Measurements from ENCODE around the gene ZNF792.
"Not testable (repeated sequence)": the region's sequence is repeated elsewhere in the genome, so short reads cannot be mapped to it uniquely, and the experiment has no call there.

Gene ZNF792

DNA sequence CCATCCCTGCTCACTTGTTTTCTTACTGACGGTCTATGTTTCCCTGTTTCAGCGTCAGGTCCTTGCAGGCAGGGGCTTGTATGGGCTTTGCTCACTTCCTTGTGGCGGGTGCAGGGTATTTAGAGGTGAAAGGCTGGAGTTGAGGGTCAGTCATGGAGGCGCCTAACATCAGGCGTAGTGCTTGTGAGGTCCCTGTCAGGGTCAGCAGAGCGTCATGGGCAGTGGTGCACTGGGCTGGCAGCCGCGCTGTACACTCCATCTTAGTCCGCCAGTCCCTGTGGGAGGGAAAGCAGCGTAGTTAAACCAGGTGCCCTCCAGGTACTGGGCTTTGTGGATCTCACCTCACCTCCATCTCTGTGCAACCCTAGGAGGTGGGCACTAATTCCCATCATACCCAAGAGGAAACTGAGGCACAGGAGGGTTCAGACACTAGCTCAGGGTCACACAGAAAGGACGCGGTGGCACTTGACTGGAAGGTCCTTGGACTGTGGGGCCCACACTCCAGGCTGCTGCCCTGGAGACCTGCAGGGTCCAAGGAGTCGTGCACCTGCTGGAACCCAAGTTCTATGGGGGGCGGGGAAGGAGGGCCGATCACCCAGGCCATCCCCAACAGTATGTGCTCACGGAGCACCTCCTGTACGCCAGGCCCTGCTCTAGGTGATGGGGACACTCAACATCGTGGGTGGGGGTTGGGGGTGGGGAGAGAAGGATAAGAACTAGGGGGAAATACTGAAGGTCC, 40.7 kb upstream of the ZNF792 start:
- H2AFZ ChIP-seq (ENCODE audit: low read depth, low read length): no peak overlapping the region
- no peaks in the 10 kb centered on the region for H3K27me3 ChIP-seq (ENCODE audit: insufficient read depth, low read length)
- H3K4me1 ChIP-seq (ENCODE audit: insufficient read depth, low read length): peaks cover 7% of the 10 kb centered on the region
- H3K36me3 ChIP-seq (ENCODE audit: insufficient read depth, low read length): peaks cover 24% of the 10 kb centered on the region
- no peaks in the 10 kb centered on the region for H3K9me3 ChIP-seq (ENCODE audit: low read length)
- H3K4me3 ChIP-seq (ENCODE audit: low read length): no peak overlapping the region

GRCh38 chr19:35002037-35002535, 38.1 kb upstream of the ZNF792 start:
- Histone ChIP-seq H3K4me1 (ENCODE audit: insufficient read depth, low read length) (peaks cover 16% of the 10 kb centered on the region), H3K9me3 (ENCODE audit: low read length) (no peaks in the 10 kb centered on the region), H3K36me3 (ENCODE audit: insufficient read depth, low read length) (peaks cover 14% of the 10 kb centered on the region), H3K4me3 (ENCODE audit: low read length) (no peak overlapping the region), H3K27me3 (ENCODE audit: insufficient read depth, low read length) (no peaks in the 10 kb centered on the region), H2AFZ (ENCODE audit: low read depth, low read length) (no peak overlapping the region)

DNA sequence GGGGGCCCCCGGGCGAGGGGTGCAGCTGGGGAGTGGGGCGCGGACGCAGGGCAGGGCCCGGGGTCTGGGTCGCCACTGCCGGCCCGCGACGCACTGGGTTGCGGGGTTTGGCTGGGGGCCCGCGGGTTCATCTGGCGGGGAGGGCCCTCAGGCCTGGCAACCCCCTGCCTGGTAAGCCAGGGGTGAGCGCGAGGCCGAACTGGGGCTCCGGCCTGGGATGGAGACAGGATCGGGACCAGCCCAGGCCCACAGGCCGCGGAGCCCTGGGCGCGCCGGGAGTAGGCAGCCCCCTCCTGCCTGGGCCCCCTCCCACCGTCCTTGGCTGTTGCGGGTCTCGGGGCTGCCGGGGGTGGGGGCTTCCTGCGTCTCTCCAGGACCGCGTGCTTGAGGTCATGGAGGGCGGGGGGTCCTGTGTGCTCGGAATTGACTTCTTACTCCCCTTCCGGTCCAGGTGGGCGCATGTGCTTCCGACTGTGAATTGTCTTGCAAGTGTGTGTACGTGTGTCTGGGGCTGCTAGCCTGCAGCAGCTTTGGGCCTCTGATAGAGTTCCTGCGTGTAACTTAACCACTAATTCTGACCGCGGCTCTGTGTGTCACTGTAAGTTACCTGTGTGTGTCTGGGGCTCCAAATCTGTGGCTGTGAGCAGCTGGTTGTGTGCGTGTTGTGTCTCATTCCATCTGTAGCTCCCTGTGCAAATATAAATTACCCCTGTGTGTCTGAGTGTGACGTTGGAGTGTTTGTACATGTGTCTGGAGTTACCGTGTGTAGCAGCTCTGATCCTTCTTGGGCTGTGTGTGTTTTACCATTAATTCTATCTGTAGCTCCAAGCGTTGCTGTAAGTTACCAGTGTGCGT, 36.8 kb upstream of the ZNF792 start:
- peaks cover 16% of the 10 kb centered on the region for H3K4me1 ChIP-seq (ENCODE audit: insufficient read depth, low read length)
- no peaks in the 10 kb centered on the region for H3K9me3 ChIP-seq (ENCODE audit: low read length)
- H3K4me3 ChIP-seq (ENCODE audit: low read length): peak overlapping the region; percentile 84
- peaks cover 11% of the 10 kb centered on the region for H3K36me3 ChIP-seq (ENCODE audit: insufficient read depth, low read length)
- H2AFZ ChIP-seq (ENCODE audit: low read depth, low read length): no peak overlapping the region
- H3K27me3 ChIP-seq (ENCODE audit: insufficient read depth, low read length): no peaks in the 10 kb centered on the region

DNA sequence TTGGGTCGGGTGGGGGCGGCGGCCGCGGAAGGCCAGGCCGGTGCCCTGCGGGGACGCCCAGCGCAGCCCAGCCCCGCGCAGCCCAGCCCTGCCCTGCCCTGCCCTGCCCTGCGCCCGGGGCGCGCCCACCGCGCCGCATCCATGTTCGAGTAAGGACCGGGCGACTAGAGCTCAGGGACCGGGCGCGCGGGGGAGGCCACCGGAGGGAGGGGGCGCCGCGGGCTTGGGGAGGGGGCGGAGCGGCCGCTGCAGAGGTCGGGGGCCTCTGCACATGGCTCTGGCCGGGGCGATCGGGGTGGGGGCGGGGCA, 36.3 kb upstream of the ZNF792 start:
- Histone ChIP-seq H3K4me3 (ENCODE audit: low read length) (peak overlapping the region; percentile 84), H3K27me3 (ENCODE audit: insufficient read depth, low read length) (no peaks in the 10 kb centered on the region), H3K36me3 (ENCODE audit: insufficient read depth, low read length) (peaks cover 7% of the 10 kb centered on the region), H2AFZ (ENCODE audit: low read depth, low read length) (peak overlapping the region; percentile 80), H3K9me3 (ENCODE audit: low read length) (no peaks in the 10 kb centered on the region), H3K4me1 (ENCODE audit: insufficient read depth, low read length) (peaks cover 16% of the 10 kb centered on the region)

DNA sequence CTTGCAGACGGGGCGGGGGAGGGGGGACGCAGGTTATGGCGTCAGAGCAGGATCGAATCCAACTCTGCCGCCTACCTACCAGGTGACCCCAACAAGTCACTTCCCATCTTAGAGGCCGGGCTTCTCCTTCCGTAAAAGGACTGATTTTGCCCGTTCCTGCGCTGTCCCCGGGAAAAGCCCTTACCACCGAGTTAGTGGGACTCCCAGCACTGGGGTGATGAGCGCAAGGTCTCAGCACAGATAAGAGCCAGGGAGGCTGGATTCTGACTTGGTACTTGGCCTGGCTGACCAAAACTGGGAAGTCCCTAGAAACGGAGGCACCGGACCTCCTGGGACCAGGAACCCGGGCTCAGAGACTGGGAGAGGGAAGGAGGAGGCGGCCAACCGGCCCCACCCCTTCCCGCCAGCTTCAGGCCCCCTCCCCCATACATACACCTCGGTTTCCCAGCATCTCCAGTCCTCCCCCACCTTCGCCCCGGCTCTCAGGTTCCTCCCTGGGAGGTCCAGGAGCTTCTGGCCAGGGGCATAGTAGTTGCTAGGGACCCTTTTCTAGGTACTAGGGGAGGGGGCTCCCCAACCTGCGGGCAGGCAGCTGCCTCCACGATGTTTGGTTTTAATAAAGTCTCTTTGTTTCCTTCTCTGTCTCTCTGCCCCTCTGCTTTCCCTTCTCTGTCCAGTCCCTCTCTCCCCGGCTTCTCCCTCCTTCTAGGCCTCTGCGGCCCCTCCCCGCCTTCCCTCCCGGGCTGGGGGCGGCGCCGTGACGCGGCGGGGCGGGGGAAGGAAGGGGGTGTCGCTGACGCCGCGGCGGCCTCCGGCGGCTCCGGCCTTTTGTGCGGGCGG, 35.7 kb upstream of the ZNF792 start, which contains the start of gene GRAMD1A:
GRAMD1A (plus strand) TSS at position 826 of the 840 bp plus-strand sequence. CDS start 156 bp downstream, outside the sequence.
- H2AFZ ChIP-seq (ENCODE audit: low read depth, low read length): peak within 1 kb of the TSS; percentile 80
- H3K4me3 ChIP-seq (ENCODE audit: low read length): peak within 1 kb of the TSS; percentile 84
- no peaks in the 10 kb centered on the region for H3K9me3 ChIP-seq (ENCODE audit: low read length)
- H3K27me3 ChIP-seq (ENCODE audit: insufficient read depth, low read length): no peaks in the 10 kb centered on the region
- H3K36me3 ChIP-seq (ENCODE audit: insufficient read depth, low read length): peaks cover 5% of the 10 kb centered on the region
- peaks cover 16% of the 10 kb centered on the region for H3K4me1 ChIP-seq (ENCODE audit: insufficient read depth, low read length)

DNA sequence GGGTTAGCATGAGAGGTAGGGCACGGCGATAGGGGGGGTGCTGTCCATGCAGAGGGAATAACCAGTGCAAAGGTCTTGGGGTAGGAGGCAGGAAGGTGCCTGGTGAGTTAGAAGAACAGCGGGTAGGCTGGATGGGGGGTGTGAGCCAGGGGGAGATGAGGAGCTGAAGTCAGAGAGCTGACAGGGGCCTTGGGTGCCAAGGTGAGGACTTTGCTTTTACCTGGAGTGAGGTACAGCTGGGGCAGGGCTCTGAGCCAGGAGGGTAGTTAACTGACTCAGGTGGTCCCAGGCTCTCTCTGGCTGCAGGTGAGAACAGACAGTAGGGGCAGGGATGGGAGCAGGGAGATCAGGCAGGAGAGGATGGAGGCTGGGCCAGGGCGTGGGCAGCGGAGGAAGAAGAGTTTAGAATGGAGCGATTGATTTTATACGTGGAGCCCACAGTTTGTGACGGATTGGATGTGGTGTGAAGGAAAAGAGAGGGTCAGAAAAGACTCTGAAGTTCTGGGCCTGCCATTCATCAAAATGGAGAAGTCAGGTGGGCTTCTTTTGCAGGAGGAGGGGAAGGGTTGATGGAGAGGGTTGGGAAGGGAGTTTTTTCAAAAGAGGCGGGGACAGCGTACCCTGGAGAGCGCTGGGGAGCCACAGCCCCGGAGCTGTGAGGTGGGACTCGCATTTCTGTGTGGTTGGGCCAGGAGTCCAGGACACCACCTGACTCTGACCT, 34.9 kb upstream of the ZNF792 start:
- Histone ChIP-seq H2AFZ (ENCODE audit: low read depth, low read length) (peak overlapping the region; percentile 80), H3K9me3 (ENCODE audit: low read length) (no peaks in the 10 kb centered on the region), H3K4me3 (ENCODE audit: low read length) (peak overlapping the region; percentile 84), H3K36me3 (ENCODE audit: insufficient read depth, low read length) (peaks cover 3% of the 10 kb centered on the region), H3K27me3 (ENCODE audit: insufficient read depth, low read length) (no peaks in the 10 kb centered on the region), H3K4me1 (ENCODE audit: insufficient read depth, low read length) (peaks cover 16% of the 10 kb centered on the region)

DNA sequence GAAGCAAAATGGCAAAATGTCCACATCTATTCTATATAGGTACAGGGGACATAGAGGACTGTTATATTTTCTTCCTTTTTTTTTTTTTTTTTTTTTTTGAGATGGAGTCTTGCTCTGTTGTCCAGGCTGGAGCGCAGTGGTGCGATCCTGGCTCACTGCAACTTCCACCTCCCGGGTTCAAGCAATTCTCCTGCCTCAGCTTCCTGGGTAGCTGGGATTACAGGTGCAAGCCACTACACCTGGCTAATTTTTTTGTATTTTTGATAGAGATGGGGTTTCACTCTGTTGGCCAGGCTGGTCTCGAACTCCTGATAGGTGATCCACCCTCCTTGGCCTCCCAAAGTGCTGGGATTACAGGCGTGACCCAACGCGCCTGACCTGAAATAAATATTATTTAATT, 34.2 kb upstream of the ZNF792 start:
- H3K36me3 ChIP-seq (ENCODE audit: insufficient read depth, low read length); H3K9me3 ChIP-seq (ENCODE audit: low read length); H3K4me3 ChIP-seq (ENCODE audit: low read length); H2AFZ ChIP-seq (ENCODE audit: low read depth, low read length); H3K27me3 ChIP-seq (ENCODE audit: insufficient read depth, low read length): not testable (repeated sequence)
- H3K4me1 ChIP-seq (ENCODE audit: insufficient read depth, low read length): peaks cover 16% of the 10 kb centered on the region

DNA sequence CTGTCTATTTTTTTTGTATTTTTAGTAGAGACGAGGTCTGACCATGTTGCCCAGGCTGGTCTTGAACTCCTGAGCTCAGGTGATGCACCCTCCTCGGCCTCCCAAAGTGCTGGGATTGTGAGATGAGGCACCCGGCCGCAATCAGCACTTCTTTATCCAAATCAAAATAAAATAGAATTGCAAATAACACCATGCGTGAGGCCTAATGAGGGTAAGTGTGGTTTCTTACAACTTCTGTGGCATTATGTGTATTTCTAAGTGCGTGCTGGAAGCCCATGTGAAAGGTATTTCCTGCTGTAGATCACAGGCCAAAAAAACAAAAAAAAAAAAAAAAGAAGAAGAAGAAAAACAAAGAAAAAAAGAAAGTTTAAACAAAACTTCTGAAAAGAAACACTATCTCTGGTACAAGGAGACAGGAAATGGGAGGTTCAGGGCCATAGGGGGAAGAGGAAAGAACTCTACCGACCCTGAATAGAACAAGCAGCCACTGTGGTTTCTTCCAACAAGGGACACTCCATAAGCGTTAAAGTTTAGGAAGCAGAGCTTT, 33.1 kb upstream of the ZNF792 start:
- Histone ChIP-seq H3K27me3 (ENCODE audit: insufficient read depth, low read length) (no peaks in the 10 kb centered on the region), H3K4me1 (ENCODE audit: insufficient read depth, low read length) (peaks cover 16% of the 10 kb centered on the region)

GRCh38 chr19:34995551-34995950, 31.5 kb upstream of the ZNF792 start:
- H3K9me3 ChIP-seq (ENCODE audit: low read length): no peaks in the 10 kb centered on the region
- H3K36me3 ChIP-seq (ENCODE audit: insufficient read depth, low read length): no peaks in the 10 kb centered on the region
- H3K4me3 ChIP-seq (ENCODE audit: low read length): no peak overlapping the region
- no peaks in the 10 kb centered on the region for H3K27me3 ChIP-seq (ENCODE audit: insufficient read depth, low read length)
- H2AFZ ChIP-seq (ENCODE audit: low read depth, low read length): no peak overlapping the region
- peaks cover 9% of the 10 kb centered on the region for H3K4me1 ChIP-seq (ENCODE audit: insufficient read depth, low read length)

More for the DNA sequence above, 33.1 kb upstream of the ZNF792 start:
- Histone ChIP-seq H3K9me3 (ENCODE audit: low read length) (no peaks in the 10 kb centered on the region), H3K36me3 (ENCODE audit: insufficient read depth, low read length) (peaks cover 3% of the 10 kb centered on the region), H2AFZ (ENCODE audit: low read depth, low read length) (no peak overlapping the region), H3K4me3 (ENCODE audit: low read length) (no peak overlapping the region)

DNA sequence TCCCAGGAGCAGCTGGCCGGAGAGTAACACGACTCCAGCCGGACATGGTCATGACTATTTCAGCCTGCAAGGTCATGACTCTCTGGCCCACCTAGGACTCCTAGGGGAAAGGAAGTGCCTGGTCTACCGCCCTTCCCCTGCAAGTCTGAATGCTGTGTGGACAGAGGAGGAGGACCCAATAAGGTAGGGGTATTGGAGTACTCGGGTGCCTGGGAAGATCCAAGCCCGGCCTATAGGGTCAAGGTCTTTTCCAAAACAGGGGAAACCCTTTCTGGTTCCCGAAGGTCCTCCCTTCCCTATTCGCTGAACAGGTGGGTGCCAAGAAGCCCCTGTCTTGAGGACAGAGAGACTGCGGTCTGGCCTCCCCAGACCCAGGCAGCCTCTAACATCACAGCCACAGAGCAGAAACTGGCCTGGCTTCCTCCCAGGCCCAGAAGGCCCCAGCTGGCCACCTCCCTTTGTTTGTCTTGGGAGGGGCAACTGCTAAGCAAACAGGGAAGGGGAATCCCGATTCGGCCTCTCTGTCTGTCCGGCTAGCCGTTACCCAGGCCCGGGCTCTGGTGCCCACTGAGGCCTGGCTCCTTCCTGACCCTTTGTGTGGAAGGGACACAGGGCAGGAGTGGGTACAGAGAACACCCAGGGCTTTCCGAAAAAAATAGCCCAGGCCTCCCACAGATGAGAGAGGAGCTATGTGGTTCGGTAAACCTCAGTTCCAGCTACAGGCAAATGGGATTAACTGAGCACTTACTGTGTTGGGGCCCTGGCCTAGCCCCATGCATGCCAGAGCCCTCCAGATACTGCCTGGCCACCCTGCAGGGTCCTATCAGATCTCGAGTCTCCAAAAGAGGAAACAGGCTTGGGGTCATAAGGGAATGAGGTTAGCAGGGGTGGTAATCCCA, 30.9 kb upstream of the ZNF792 start:
- peaks cover 2% of the 10 kb centered on the region for H3K27me3 ChIP-seq (ENCODE audit: insufficient read depth, low read length)
- H3K36me3 ChIP-seq (ENCODE audit: insufficient read depth, low read length): no peaks in the 10 kb centered on the region
- H2AFZ ChIP-seq (ENCODE audit: low read depth, low read length): no peak overlapping the region
- H3K4me3 ChIP-seq (ENCODE audit: low read length): no peak overlapping the region
- peaks cover 9% of the 10 kb centered on the region for H3K4me1 ChIP-seq (ENCODE audit: insufficient read depth, low read length)
- no peaks in the 10 kb centered on the region for H3K9me3 ChIP-seq (ENCODE audit: low read length)

DNA sequence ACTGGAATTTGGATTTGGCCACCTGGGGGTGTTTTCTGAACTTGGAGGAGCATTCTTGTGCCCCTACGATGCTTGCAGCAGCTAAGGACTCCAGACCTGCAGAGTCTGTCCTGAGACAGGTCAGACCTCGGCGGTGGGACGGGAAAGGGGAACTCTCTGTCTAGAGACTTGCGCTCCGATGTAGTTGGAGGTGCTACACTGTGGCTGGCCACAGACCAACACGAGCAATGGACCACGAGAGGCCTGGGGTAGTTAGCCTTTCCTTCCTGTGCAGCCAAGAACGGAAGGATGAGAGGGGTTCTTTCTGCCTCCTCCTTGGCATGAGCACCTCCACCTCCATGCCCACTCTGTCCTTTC, 30.2 kb upstream of the ZNF792 start:
- no peak overlapping the region for H3K4me3 ChIP-seq (ENCODE audit: low read length)

More for the DNA sequence above, 30.2 kb upstream of the ZNF792 start:
- Histone ChIP-seq H2AFZ (ENCODE audit: low read depth, low read length) (no peak overlapping the region), H3K4me1 (ENCODE audit: insufficient read depth, low read length) (peaks cover 5% of the 10 kb centered on the region), H3K27me3 (ENCODE audit: insufficient read depth, low read length) (peaks cover 2% of the 10 kb centered on the region), H3K36me3 (ENCODE audit: insufficient read depth, low read length) (no peaks in the 10 kb centered on the region), H3K9me3 (ENCODE audit: low read length) (no peaks in the 10 kb centered on the region)

Measured in neuron (in vitro differentiated cells).